ENCODE measurements around the gene NDUFB3. TPM values are rescaled to one million over a fixed set of nuclear protein-coding genes. Genes with fewer than 3 reads are reported as not detected.
A peak's percentile ranks its signal among the peaks of the same experiment; 100 is the strongest.

The NDUFB3 gene
- total RNA-seq, 1 donor from 2014 or later: 73.8 TPM

- Histone ChIP-seq H3K4me3 (peak overlapping the region; percentile 77), H3K9me3 (no peaks in the 10 kb centered on the region), H3K36me3 (peaks cover 14% of the 10 kb centered on the region), H3K27ac (peak overlapping the region; percentile 100), H3K4me1 (peaks cover 40% of the 10 kb centered on the region), H3K27me3 (ENCODE audit: low read depth) (no peaks in the 10 kb centered on the region)
- ATAC-seq (peak; percentile 65 to 73), DNase-seq (peak; percentile 94)
- intact Hi-C loops (cut with DNase I): loop anchor here (10.0 kb wide), 1 partner anchor 46 kb away; no protein-coding TSS in a partner anchor
- TF ChIP-seq CTCF (IDR thresholded peaks at IDR 0.05): peak; percentile 55
Measured at GRCh38 chr2:201118121-201118960, 46.5 kb downstream of the NDUFB3 start.

- Histone ChIP-seq H3K4me1 (peaks cover 48% of the 10 kb centered on the region), H3K4me3 (peak overlapping the region; percentile 77), H3K9me3 (no peaks in the 10 kb centered on the region), H3K27ac (peak overlapping the region; percentile 100), H3K36me3 (peaks cover 21% of the 10 kb centered on the region), H3K27me3 (ENCODE audit: low read depth) (no peaks in the 10 kb centered on the region)
- intact Hi-C loops (cut with DNase I): loop anchor here (10.0 kb wide), 1 partner anchor 46 kb away; no protein-coding TSS in a partner anchor
- no peak for TF ChIP-seq CTCF (IDR thresholded peaks at IDR 0.05)
- DNase-seq: no peak
- peak; percentile 9 to 15 for ATAC-seq
Measured at GRCh38 chr2:201118961-201119854, 47.4 kb downstream of the NDUFB3 start.

- no peaks in the 10 kb centered on the region for H3K27me3 ChIP-seq (ENCODE audit: low read depth)
- no peaks in the 10 kb centered on the region for H3K9me3 ChIP-seq
- intact Hi-C loops (cut with DNase I): no loop called here
- no peak for DNase-seq
- H3K36me3 ChIP-seq: peaks cover 21% of the 10 kb centered on the region
- peak overlapping the region; percentile 100 for H3K27ac ChIP-seq
- peaks cover 70% of the 10 kb centered on the region for H3K4me1 ChIP-seq
- ATAC-seq: no peak
- H3K4me3 ChIP-seq: peak overlapping the region; percentile 77
- no peak for TF ChIP-seq CTCF (IDR thresholded peaks at IDR 0.05)
Measured at GRCh38 chr2:201122276-201122675, 50.5 kb downstream of the NDUFB3 start.

GRCh38 chr2:201126308-201127151, 54.7 kb downstream of the NDUFB3 start:
- H3K27me3 ChIP-seq (ENCODE audit: low read depth): no peaks in the 10 kb centered on the region
- peak; percentile 12 to 47 for ATAC-seq
- peaks cover 100% of the 10 kb centered on the region for H3K4me1 ChIP-seq
- H3K9me3 ChIP-seq: no peaks in the 10 kb centered on the region
- no peak for DNase-seq
- TF ChIP-seq CTCF (IDR thresholded peaks at IDR 0.05): no peak
- intact Hi-C loops (cut with DNase I): no loop called here
- peak overlapping the region; percentile 77 for H3K4me3 ChIP-seq
- peaks cover 29% of the 10 kb centered on the region for H3K36me3 ChIP-seq
- peak overlapping the region; percentile 100 for H3K27ac ChIP-seq

- no peak for DNase-seq
- H3K4me1 ChIP-seq: peaks cover 100% of the 10 kb centered on the region
- ATAC-seq: no peak
Measured at GRCh38 chr2:201127152-201127511, 55.3 kb downstream of the NDUFB3 start.

More at GRCh38 chr2:201127152-201127511, 55.3 kb downstream of the NDUFB3 start:
- peaks cover 33% of the 10 kb centered on the region for H3K36me3 ChIP-seq
- H3K27me3 ChIP-seq (ENCODE audit: low read depth): no peaks in the 10 kb centered on the region
- intact Hi-C loops (cut with DNase I): no loop called here
- no peak for TF ChIP-seq CTCF (IDR thresholded peaks at IDR 0.05)
- H3K27ac ChIP-seq: peak overlapping the region; percentile 100
- peak overlapping the region; percentile 77 for H3K4me3 ChIP-seq
- H3K9me3 ChIP-seq: no peaks in the 10 kb centered on the region
